Kidney epithelial cell (primary cell): ENCODE measurements around the gene ZNF808. TPM values are rescaled to one million over a fixed set of nuclear protein-coding genes. Genes with fewer than 3 reads are reported as not detected.
"Not testable (repeated sequence)": the region's sequence is repeated elsewhere in the genome, so short reads cannot be mapped to it uniquely, and the experiment has no call there.

Source experiments
- DNase-seq: peaks from one replicate; pipeline ENCODE4 v3.0.0-alpha.2; 2010; ENCODE audit warnings: low read depth
- H3K27me3 ChIP-seq: 2 replicates; pipeline ENCODE4 v1.6.0; 2011; ENCODE audit warnings: low read length; ENCODE audit not compliant: control insufficient read depth, insufficient read depth
- H3K36me3 ChIP-seq: 2 replicates; pipeline ENCODE4 v1.5.1; 2011; ENCODE audit warnings: low read length; ENCODE audit not compliant: control insufficient read depth, insufficient read depth
- H3K4me3 ChIP-seq: 2 replicates; pipeline ENCODE4 v1.5.1; 2011; ENCODE audit warnings: low read depth, mild to moderate bottlenecking, control low read depth, low read length
- CTCF ChIP-seq: IDR thresholded peaks from 2 replicates; pipeline ENCODE4 v1.5.1; 2011; ENCODE audit warnings: mild to moderate bottlenecking, moderate library complexity, low read length, control low read depth, inconsistent platforms; ENCODE audit not compliant: insufficient read depth, poor library complexity, severe bottlenecking
- total RNA-seq: library from RNA; depleted of rRNA; stranded (reverse); fragments of >200 nt; gene quantifications from 2 replicates; pipeline ENCODE4 v1.2.3, GENCODE V29; 2015

The ZNF808 gene
- total RNA-seq, 1 donor from 2014 or later = 15.0 TPM

DNA sequence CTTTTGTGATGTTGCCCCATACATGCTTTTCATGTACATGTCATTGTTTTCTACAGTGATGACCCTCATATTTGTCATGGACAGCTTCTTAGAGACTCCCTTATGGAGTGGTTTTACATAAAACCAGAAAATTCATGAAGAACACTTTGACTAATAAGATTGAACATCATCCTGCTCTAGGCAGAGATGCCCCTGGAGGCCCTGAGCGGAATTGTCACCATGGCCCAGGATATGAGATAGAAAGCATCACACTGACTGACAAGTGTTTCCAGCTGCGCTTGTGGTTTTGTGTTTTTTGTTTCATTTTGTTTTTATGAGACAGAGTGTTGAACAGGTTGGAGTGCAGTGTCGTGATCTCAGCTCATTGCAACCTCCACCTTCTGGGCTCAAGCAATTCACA lies 64.8 kb downstream of the ZNF808 start:
- Histone ChIP-seq H3K4me3 (no peak overlapping the region), H3K36me3 (peaks cover 1% of the 10 kb centered on the region), H3K27me3 (no peaks in the 10 kb centered on the region)
- TF ChIP-seq CTCF = no peak
- no peak for DNase-seq

DNA sequence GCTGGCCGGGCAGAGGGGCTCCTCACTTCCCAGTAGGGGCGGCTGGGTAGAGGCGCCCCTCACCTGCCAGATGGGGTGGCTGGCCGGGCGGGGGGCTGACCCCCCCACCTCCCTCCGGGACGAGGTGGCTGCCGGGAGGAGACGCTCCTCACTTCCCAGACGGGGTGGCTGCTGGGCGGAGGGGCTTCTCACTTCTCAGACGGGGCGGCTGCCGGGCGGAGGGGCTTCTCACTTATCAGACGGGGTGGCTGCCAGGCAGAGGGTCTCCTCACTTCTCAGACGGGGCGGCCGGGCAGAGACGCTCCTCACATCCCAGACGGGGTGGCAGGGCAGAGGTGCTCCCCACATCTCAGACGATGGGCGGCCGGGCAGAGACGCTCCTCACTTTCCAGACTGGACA lies 66.0 kb downstream of the ZNF808 start:
- H3K36me3 ChIP-seq, H3K27me3 ChIP-seq, H3K4me3 ChIP-seq, DNase-seq: not testable (repeated sequence)

DNA sequence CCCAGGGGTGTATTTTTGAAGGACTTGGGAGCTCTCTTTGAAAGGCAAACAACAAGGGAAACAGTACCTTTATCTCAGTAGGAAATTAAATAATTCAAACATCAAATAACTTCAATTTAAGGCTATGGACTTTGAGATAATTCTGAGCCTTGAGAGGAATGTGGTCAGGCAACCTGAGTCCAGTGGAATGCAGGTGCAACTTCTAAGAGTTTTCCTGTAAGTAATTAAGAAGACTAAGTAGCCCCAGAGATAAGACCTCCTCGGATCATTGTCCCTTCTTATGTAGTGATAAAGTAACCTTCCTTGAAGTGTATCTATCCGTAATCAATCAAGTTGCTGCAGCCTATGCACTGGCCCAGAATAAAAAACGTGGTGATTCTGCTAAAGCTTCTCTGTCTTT lies 71.8 kb downstream of the ZNF808 start:
- Histone ChIP-seq H3K4me3 (no peak overlapping the region), H3K27me3 (no peaks in the 10 kb centered on the region), H3K36me3 (no peaks in the 10 kb centered on the region)
- no peak for DNase-seq
- TF ChIP-seq CTCF = no peak

- no peaks in the 10 kb centered on the region for H3K36me3 ChIP-seq
- no peak for TF ChIP-seq CTCF
- peak overlapping the region; percentile 53 for H3K4me3 ChIP-seq
- H3K27me3 ChIP-seq = no peaks in the 10 kb centered on the region
- DNase-seq = no peak
Observed at GRCh38 chr19:52600639-52601024, 73.2 kb downstream of the ZNF808 start.

GRCh38 chr19:52601025-52601973 lies 73.8 kb downstream of the ZNF808 start:
- peak; percentile 39 for DNase-seq
- Histone ChIP-seq H3K4me3 (peak overlapping the region; percentile 53), H3K36me3 (no peaks in the 10 kb centered on the region), H3K27me3 (no peaks in the 10 kb centered on the region)
- peak; percentile 42 for TF ChIP-seq CTCF

- not testable (repeated sequence) for DNase-seq, H3K36me3 ChIP-seq, H3K4me3 ChIP-seq, H3K27me3 ChIP-seq
Observed at GRCh38 chr19:52601974-52602366, 74.5 kb downstream of the ZNF808 start.

GRCh38 chr19:52602941-52603340 lies 75.5 kb downstream of the ZNF808 start:
- Histone ChIP-seq H3K36me3 (no peaks in the 10 kb centered on the region), H3K27me3 (no peaks in the 10 kb centered on the region), H3K4me3 (no peak overlapping the region)
- DNase-seq = no peak
- no peak for TF ChIP-seq CTCF
